Activated CD4-positive, alpha-beta T cell treated with anti-CD3 and anti-CD28 coated beads, Interleukin-2, amount 50 U/mL, for 1 hour (primary cell): ENCODE measurements around the gene PRRG4.
"Not testable (repeated sequence)": the region's sequence is repeated elsewhere in the genome, so short reads cannot be mapped to it uniquely, and the experiment has no call there.

ENCODE experiments used
- DNase-seq: peaks from one replicate; pipeline ENCODE4 v3.0.0-alpha.2; 2020

The PRRG4 gene

GRCh38 chr11:32831221-32831620, 1.5 kb downstream of the PRRG4 start:
- DNase-seq: no peak

- DNase-seq: no peak
These were observed 4.2 kb downstream of the PRRG4 start for GRCh38 chr11:32833921-32834320.

- no peak for DNase-seq
These were observed 7.2 kb downstream of the PRRG4 start for GRCh38 chr11:32836946-32837345.

- no peak for DNase-seq
These were observed 9.0 kb downstream of the PRRG4 start for GRCh38 chr11:32838505-32839274.

- DNase-seq: no peak
These were observed 9.6 kb downstream of the PRRG4 start for GRCh38 chr11:32839308-32839707.

- DNase-seq: no peak
These were observed 10.9 kb downstream of the PRRG4 start for GRCh38 chr11:32840587-32840986.

GRCh38 chr11:32843544-32843943, 13.8 kb downstream of the PRRG4 start:
- DNase-seq: no peak

- no peak for DNase-seq
These were observed 17.8 kb downstream of the PRRG4 start for GRCh38 chr11:32847511-32847910.

- DNase-seq: no peak
These were observed 20.0 kb downstream of the PRRG4 start for GRCh38 chr11:32849761-32850160.

GRCh38 chr11:32851251-32851650, 21.5 kb downstream of the PRRG4 start:
- DNase-seq: no peak

- no peak for DNase-seq
These were observed 22.5 kb downstream of the PRRG4 start for GRCh38 chr11:32852207-32852606.

- no peak for DNase-seq
These were observed 25.9 kb downstream of the PRRG4 start for GRCh38 chr11:32855601-32856000.

- DNase-seq: no peak
These were observed 29.0 kb downstream of the PRRG4 start for GRCh38 chr11:32858731-32859130.

- no peak for DNase-seq
These were observed 32.3 kb downstream of the PRRG4 start for GRCh38 chr11:32861850-32862577.

- DNase-seq: no peak
These were observed 34.8 kb downstream of the PRRG4 start for GRCh38 chr11:32864555-32864954.

- not testable (repeated sequence) for DNase-seq
These were observed 39.0 kb downstream of the PRRG4 start for GRCh38 chr11:32868752-32869151.

- peak; percentile 23 for DNase-seq
These were observed 40.9 kb downstream of the PRRG4 start for GRCh38 chr11:32870676-32871075.

- no peak for DNase-seq
These were observed 44.4 kb downstream of the PRRG4 start for GRCh38 chr11:32874132-32874531.

- no peak for DNase-seq
These were observed 51.6 kb downstream of the PRRG4 start for GRCh38 chr11:32881286-32881685.

GRCh38 chr11:32883421-32883820, 53.7 kb downstream of the PRRG4 start:
- no peak for DNase-seq

GRCh38 chr11:32884023-32884422, 54.3 kb downstream of the PRRG4 start:
- DNase-seq: no peak

- no peak for DNase-seq
These were observed 55.1 kb downstream of the PRRG4 start for GRCh38 chr11:32884770-32885384.

- no peak for DNase-seq
These were observed 55.8 kb downstream of the PRRG4 start for GRCh38 chr11:32885556-32885955.

- no peak for DNase-seq
These were observed 56.5 kb downstream of the PRRG4 start for GRCh38 chr11:32886180-32886579.
